HUDEP-2 (cell line): ENCODE results near the gene TSPAN8.

Experiments
- DNase-seq, 76 experiments: peaks; one replicate each; lab custom pipeline; 2025; ENCODE audit not compliant: unreplicated experiment in 76 of 76; lab: John Stamatoyannopoulos, UW

TSPAN8 gene

GRCh38 chr12:71164568-71165197 is 6.9 kb upstream of the TSPAN8 start:
- DNase-seq, result no peak

GRCh38 chr12:71164166-71164565 is 6.4 kb upstream of the TSPAN8 start:
- DNase-seq, result no peak

- peak in 1 of 76 experiments; percentile 11 for DNase-seq
These were observed 5.3 kb upstream of the TSPAN8 start for GRCh38 chr12:71162832-71163763.

- no peak for DNase-seq
These were observed 3.8 kb upstream of the TSPAN8 start for GRCh38 chr12:71161591-71161990.

GRCh38 chr12:71160585-71160984 is 2.8 kb upstream of the TSPAN8 start:
- DNase-seq, result no peak

- no peak for DNase-seq
These were observed 2.1 kb upstream of the TSPAN8 start for GRCh38 chr12:71159878-71160277.

- no peak for DNase-seq
These were observed 1.5 kb upstream of the TSPAN8 start for GRCh38 chr12:71159264-71159663.

GRCh38 chr12:71158361-71158882 is 623 bp upstream of the TSPAN8 start:
- no peak for DNase-seq

GRCh38 chr12:71155225-71155624 is 2.6 kb downstream of the TSPAN8 start:
- DNase-seq, result no peak

GRCh38 chr12:71152851-71153250 is 4.9 kb downstream of the TSPAN8 start:
- DNase-seq, result no peak

GRCh38 chr12:71150041-71150440 is 7.8 kb downstream of the TSPAN8 start:
- DNase-seq, result peak in 4 of 76 experiments; percentile 25 to 40 (median 34)

- no peak for DNase-seq
These were observed 13.1 kb downstream of the TSPAN8 start for GRCh38 chr12:71144682-71145081.

- no peak for DNase-seq
These were observed 14.8 kb downstream of the TSPAN8 start for GRCh38 chr12:71142956-71143355.

GRCh38 chr12:71142016-71142415 is 15.8 kb downstream of the TSPAN8 start:
- no peak for DNase-seq

GRCh38 chr12:71141378-71141926 is 16.3 kb downstream of the TSPAN8 start:
- DNase-seq, result no peak

- no peak for DNase-seq
These were observed 18.6 kb downstream of the TSPAN8 start for GRCh38 chr12:71139153-71139735.

GRCh38 chr12:71138011-71138410 is 19.8 kb downstream of the TSPAN8 start:
- no peak for DNase-seq

GRCh38 chr12:71135812-71136176 is 22.0 kb downstream of the TSPAN8 start:
- no peak for DNase-seq

GRCh38 chr12:71135077-71135811 is 22.6 kb downstream of the TSPAN8 start:
- no peak for DNase-seq

GRCh38 chr12:71134405-71134804 is 23.4 kb downstream of the TSPAN8 start:
- no peak for DNase-seq
